ENCODE measurements around the gene EXO1. TPM values are rescaled to one million over a fixed set of nuclear protein-coding genes. Genes with fewer than 3 reads are reported as not detected.
"Not testable (repeated sequence)": the region's sequence is repeated elsewhere in the genome, so short reads cannot be mapped to it uniquely, and the experiment has no call there.

The EXO1 gene
- 11.7 and 16.9 TPM in 2 replicates for total RNA-seq

- peak; percentile 69 for DNase-seq (ENCODE audit: low read depth, low spot score)
Measured at GRCh38 chr1:241847796-241848685, at the start of gene EXO1. TSS of gene EXO1 (plus strand) at chr1:241848204. CDS start at chr1:241850426, 2,222 bp downstream.

GRCh38 chr1:241799416-241799815 is 48.6 kb upstream of the EXO1 start:
- DNase-seq (ENCODE audit: low read depth, low spot score), result no peak

DNA sequence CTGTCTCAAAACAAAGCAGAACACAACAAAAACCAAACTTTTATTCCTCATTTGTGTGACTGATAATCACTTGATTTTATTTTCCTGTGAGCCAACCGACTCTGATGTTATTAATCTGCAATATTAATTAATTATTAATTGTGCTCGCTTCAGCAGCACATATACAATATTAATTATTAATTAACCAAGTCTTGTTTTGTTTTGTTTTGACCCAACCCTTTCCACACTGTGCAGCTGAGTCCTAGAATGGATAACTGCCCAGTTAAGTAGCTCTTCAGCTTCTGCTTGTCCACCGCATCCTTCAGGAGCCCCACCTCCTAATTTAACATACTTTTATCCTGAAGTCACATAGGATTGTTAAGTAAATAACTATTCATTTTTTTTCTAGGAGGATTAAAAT is 47.4 kb upstream of the EXO1 start:
- DNase-seq (ENCODE audit: low read depth, low spot score), result no peak

DNA sequence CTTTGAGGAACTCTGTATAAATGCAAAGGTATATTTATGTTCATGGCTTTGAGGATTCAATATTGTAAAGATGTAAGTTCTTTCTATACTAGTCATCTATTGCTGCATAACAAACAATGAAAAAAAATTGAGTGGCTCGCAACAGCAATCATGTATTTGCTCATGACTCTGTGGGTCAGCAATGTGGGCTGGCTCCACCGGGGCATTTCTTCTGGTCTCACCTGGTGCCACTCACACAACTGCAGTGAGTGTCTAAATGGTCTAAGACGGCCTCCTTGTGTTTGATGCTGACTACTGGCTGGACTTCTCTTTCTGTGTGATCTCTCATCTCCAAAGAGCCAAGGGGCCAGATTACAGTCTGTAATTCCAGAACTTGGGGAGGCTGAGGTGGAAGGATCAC is 45.1 kb upstream of the EXO1 start:
- no peak for DNase-seq (ENCODE audit: low read depth, low spot score)

DNA sequence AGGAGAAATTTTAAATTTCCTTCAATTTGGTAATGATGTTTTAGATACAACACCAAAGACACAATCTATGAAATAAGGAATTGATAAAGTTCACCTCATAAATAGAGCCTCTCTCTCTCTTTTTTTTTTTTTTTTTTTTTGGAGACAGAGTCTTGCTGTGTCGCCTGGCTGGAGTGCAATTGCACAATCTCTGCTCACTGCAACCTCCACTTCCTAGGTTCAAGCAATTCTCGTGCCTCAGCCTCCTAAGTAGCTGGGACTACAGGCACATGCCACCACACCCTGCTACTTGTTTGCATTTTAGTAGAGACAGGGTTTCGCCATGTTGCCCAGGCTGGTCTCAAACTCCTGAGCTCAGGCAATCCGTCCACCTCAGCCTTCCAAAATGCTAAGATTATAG is 43.3 kb upstream of the EXO1 start:
- DNase-seq (ENCODE audit: low read depth, low spot score), result not testable (repeated sequence)

DNA sequence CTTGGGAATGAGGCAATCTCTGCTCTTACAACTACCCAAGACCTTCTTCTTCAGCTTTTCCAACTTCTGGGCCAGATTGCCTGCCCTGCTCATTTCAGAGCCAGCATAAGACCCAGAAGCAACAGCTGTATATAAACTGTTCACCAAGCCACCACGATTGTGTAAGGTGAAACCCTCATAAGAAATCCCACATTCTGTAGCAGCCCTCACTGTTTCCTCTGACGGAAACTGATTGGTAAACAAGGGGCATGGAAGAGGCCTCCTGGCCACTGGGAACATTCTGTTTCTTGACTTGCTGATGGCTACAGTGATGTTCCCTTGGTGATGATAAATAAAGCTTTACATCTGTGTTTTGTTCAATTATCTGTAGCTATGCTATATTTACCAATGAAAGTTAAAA is 39.7 kb upstream of the EXO1 start:
- no peak for DNase-seq (ENCODE audit: low read depth, low spot score)

- DNase-seq (ENCODE audit: low read depth, low spot score), result no peak
Measured at GRCh38 chr1:241810769-241811405, 37.1 kb upstream of the EXO1 start.

DNA sequence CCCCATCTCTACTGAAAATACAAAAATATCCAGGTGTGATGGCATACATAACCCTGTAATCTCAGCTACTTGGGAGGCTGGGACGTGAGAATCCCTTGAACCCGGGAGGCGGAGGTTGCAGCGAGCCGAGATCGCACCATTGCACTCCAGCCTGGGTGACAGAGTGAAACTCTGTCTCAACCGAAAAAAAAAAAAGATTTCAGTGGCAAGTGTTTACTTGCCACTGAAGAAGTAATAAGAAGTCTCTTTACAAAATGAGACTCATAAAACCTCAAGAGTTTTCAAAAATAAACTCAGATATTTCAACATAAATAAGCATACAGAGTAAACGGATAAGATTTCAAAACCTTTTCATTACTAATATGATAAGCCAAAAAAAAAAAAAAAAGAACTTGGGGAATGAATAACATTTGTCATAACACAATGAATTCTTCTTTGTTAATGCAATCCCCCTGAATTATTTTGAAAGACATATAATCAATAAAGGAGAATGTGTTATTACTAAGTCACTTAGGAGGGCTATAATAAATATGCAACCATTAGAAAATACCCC is 34.2 kb upstream of the EXO1 start:
- no peak for DNase-seq (ENCODE audit: low read depth, low spot score)

GRCh38 chr1:241816008-241816407 is 32.0 kb upstream of the EXO1 start:
- no peak for DNase-seq (ENCODE audit: low read depth, low spot score)

GRCh38 chr1:241817331-241817792 is 30.6 kb upstream of the EXO1 start:
- no peak for DNase-seq (ENCODE audit: low read depth, low spot score)

- no peak for DNase-seq (ENCODE audit: low read depth, low spot score)
Measured at GRCh38 chr1:241817956-241818612, 29.9 kb upstream of the EXO1 start.

- no peak for DNase-seq (ENCODE audit: low read depth, low spot score)
Measured at GRCh38 chr1:241819340-241819866, 28.6 kb upstream of the EXO1 start.

- no peak for DNase-seq (ENCODE audit: low read depth, low spot score)
Measured at GRCh38 chr1:241821363-241821762, 26.6 kb upstream of the EXO1 start.

DNA sequence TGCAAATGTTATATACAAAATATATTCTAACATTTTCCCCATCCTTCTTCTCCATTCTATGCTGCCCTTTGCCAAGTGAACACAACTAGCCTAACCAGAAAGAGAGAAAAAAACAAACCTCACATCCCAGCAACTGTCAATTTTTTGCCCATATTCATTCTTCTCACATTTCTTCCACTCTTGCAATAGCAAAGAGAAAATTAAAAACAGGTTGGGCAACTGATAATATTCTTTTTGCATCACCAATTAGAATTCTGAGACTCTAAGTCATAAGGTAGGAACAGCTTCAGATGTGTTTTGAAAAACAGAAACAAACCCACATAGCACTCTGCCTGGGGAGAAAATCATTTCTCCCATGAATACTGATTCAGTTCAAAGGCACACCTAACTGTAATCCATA is 25.2 kb upstream of the EXO1 start:
- no peak for DNase-seq (ENCODE audit: low read depth, low spot score)

- DNase-seq (ENCODE audit: low read depth, low spot score), result no peak
Measured at GRCh38 chr1:241823925-241824324, 24.1 kb upstream of the EXO1 start.

GRCh38 chr1:241825581-241825980 is 22.4 kb upstream of the EXO1 start:
- no peak for DNase-seq (ENCODE audit: low read depth, low spot score)

GRCh38 chr1:241826613-241827012 is 21.4 kb upstream of the EXO1 start:
- DNase-seq (ENCODE audit: low read depth, low spot score), result not testable (repeated sequence)

GRCh38 chr1:241827264-241827663 is 20.7 kb upstream of the EXO1 start:
- no peak for DNase-seq (ENCODE audit: low read depth, low spot score)

DNA sequence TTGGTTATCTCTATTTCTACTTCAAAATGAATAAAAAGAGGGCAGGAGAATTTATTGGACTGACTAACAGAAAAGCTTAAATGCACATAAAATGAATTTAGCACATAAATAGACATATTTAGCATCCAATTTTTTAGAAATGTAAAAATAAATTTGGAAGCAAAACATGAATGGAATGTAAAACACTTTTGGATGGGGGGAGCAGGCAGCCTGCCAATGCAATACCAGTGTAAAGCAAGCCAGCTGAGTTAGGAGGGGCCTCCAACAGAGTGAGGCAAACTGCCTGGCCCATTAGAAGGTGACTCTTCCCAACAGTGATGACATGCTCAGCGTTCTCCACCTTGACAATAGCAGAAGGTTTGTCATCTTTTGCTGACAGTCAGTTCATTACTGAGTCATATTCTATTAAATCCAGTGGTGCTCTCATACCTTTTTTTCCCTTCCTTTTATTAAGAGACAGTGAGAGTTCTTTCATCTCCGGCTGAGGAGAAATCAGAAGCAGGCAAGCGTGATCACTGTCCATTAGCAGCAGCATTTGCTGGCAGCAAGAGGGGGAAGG is 19.5 kb upstream of the EXO1 start:
- DNase-seq (ENCODE audit: low read depth, low spot score), result no peak

GRCh38 chr1:241829468-241829867 is 18.5 kb upstream of the EXO1 start:
- no peak for DNase-seq (ENCODE audit: low read depth, low spot score)

GRCh38 chr1:241834733-241835377 is 13.1 kb upstream of the EXO1 start:
- no peak for DNase-seq (ENCODE audit: low read depth, low spot score)
